ENCODE results near the gene RANBP3L.
"Not testable (repeated sequence)": the region's sequence is repeated elsewhere in the genome, so short reads cannot be mapped to it uniquely, and the experiment has no call there.

The RANBP3L gene

GRCh38 chr5:36283775-36284174 lies 17.9 kb downstream of the RANBP3L start:
- FAIRE-seq, result not testable (repeated sequence)

- no peak for FAIRE-seq
Measured at GRCh38 chr5:36281626-36282025, 20.1 kb downstream of the RANBP3L start.

- no peak for FAIRE-seq
Measured at GRCh38 chr5:36279054-36279698, 22.5 kb downstream of the RANBP3L start.

GRCh38 chr5:36277521-36278176 lies 24.1 kb downstream of the RANBP3L start:
- FAIRE-seq, result no peak

GRCh38 chr5:36276864-36277263 lies 24.8 kb downstream of the RANBP3L start:
- FAIRE-seq, result no peak

GRCh38 chr5:36273809-36274526 lies 27.7 kb downstream of the RANBP3L start:
- no peak for FAIRE-seq

GRCh38 chr5:36272136-36272690 lies 29.5 kb downstream of the RANBP3L start:
- FAIRE-seq, result no peak

- no peak for FAIRE-seq
Measured at GRCh38 chr5:36270876-36271575, 30.7 kb downstream of the RANBP3L start.

GRCh38 chr5:36270175-36270574 lies 31.5 kb downstream of the RANBP3L start:
- no peak for FAIRE-seq

- FAIRE-seq, result no peak
Measured at GRCh38 chr5:36269478-36269877, 32.2 kb downstream of the RANBP3L start.

- FAIRE-seq, result no peak
Measured at GRCh38 chr5:36267905-36268304, 33.8 kb downstream of the RANBP3L start.

GRCh38 chr5:36264202-36264760 lies 37.4 kb downstream of the RANBP3L start:
- no peak for FAIRE-seq

- no peak for FAIRE-seq
Measured at GRCh38 chr5:36261186-36261585, 40.5 kb downstream of the RANBP3L start.

- FAIRE-seq, result no peak
Measured at GRCh38 chr5:36253575-36253974, 48.1 kb downstream of the RANBP3L start.

- no peak for FAIRE-seq
Measured at GRCh38 chr5:36252722-36253365, 48.9 kb downstream of the RANBP3L start.

- no peak for FAIRE-seq
Measured at GRCh38 chr5:36251218-36251617, 50.5 kb downstream of the RANBP3L start.

GRCh38 chr5:36250427-36250826 lies 51.3 kb downstream of the RANBP3L start:
- FAIRE-seq, result no peak

GRCh38 chr5:36246036-36246800 lies 55.5 kb downstream of the RANBP3L start:
- no peak for FAIRE-seq

GRCh38 chr5:36244076-36244475 lies 57.6 kb downstream of the RANBP3L start:
- FAIRE-seq, result no peak

GRCh38 chr5:36243653-36244052 lies 58.0 kb downstream of the RANBP3L start:
- FAIRE-seq, result no peak

All from TTC549 (cell line).